Neural progenitor cell (in vitro differentiated cells): Measurements from ENCODE around the gene HS3ST4. TPM values are rescaled to one million over a fixed set of nuclear protein-coding genes. Genes with fewer than 3 reads are reported as not detected.

Experiments used
- DNase-seq: peaks from one replicate; pipeline ENCODE4 v3.0.0-alpha.2; 2016; ENCODE audit warnings: low spot score
- H2AFZ ChIP-seq: fragments of 200-600 bp; sonication (generic); replicated peaks from 2 replicates; pipeline ENCODE4 v1.6.1; 2016; ENCODE audit warnings: antibody characterized with exemption
- H3F3A ChIP-seq: fragments of 200-600 bp; sonication (generic); 2 replicates; pipeline ENCODE4 v1.6.1; 2016; ENCODE audit warnings: antibody characterized with exemption, low read depth
- H3K27ac ChIP-seq: fragments of 200-600 bp; sonication (generic); 2 replicates; pipeline ENCODE4 v1.5.1; 2016; ENCODE audit warnings: mild to moderate bottlenecking
- H3K27me3 ChIP-seq: fragments of 200-600 bp; sonication (generic); 2 replicates; pipeline ENCODE4 v1.6.1; 2016; ENCODE audit warnings: mild to moderate bottlenecking, moderate library complexity
- H3K36me3 ChIP-seq: fragments of 200-600 bp; sonication (generic); 2 replicates; pipeline ENCODE4 v1.5.1; 2016
- H3K4me1 ChIP-seq: fragments of 200-600 bp; sonication (generic); 2 replicates; pipeline ENCODE4 v1.6.1; 2016; ENCODE audit warnings: mixed run types
- H3K4me2 ChIP-seq: fragments of 200-600 bp; sonication (generic); 2 replicates; pipeline ENCODE4 v1.6.1; 2016
- H3K4me3 ChIP-seq: fragments of 200-600 bp; sonication (generic); 2 replicates; pipeline ENCODE4 v1.5.1; 2016
- H3K79me2 ChIP-seq: fragments of 200-600 bp; sonication (generic); 2 replicates; pipeline ENCODE4 v1.6.1; 2016; ENCODE audit warnings: low read depth
- H3K9ac ChIP-seq: fragments of 200-600 bp; sonication (generic); 2 replicates; pipeline ENCODE4 v1.6.1; 2016
- H3K9me3 ChIP-seq: fragments of 200-600 bp; sonication (generic); 2 replicates; pipeline ENCODE4 v1.5.1; 2016; ENCODE audit warnings: low read depth
- H4K20me1 ChIP-seq: fragments of 200-600 bp; sonication (generic); 2 replicates; pipeline ENCODE4 v1.6.1; 2016; ENCODE audit warnings: low read depth
- H3K27ac Mint-ChIP-seq: 3 replicates; pipeline ENCODE4 v1.8.0; 2021; ENCODE audit warnings: mixed read lengths
- H3K27me3 Mint-ChIP-seq: 2 replicates; pipeline ENCODE4 v1.8.0; 2022; ENCODE audit warnings: low read depth, mild to moderate bottlenecking, inconsistent platforms, moderate library complexity, mixed read lengths; ENCODE audit not compliant: insufficient read depth
- H3K36me3 Mint-ChIP-seq: 3 replicates; pipeline ENCODE4 v1.8.0; 2021; ENCODE audit warnings: mixed read lengths
- H3K4me1 Mint-ChIP-seq: 3 replicates; pipeline ENCODE4 v1.8.0; 2021; ENCODE audit warnings: mixed read lengths
- H3K4me3 Mint-ChIP-seq: 3 replicates; pipeline ENCODE4 v1.8.0; 2021; ENCODE audit warnings: mild to moderate bottlenecking, moderate library complexity, mixed read lengths
- H3K9me3 Mint-ChIP-seq: 3 replicates; pipeline ENCODE4 v1.8.0; 2020; ENCODE audit warnings: mixed read lengths
- CTCF ChIP-seq: fragments of 200-600 bp; sonication (generic); IDR thresholded peaks from 2 replicates; pipeline ENCODE4 v1.5.1; 2017; ENCODE audit warnings: antibody characterized with exemption, mild to moderate bottlenecking
- EZH2 ChIP-seq: fragments of 200-600 bp; sonication (generic); IDR thresholded peaks from 2 replicates; pipeline ENCODE4 v1.6.1; 2017; ENCODE audit warnings: antibody characterized with exemption, mild to moderate bottlenecking, moderate library complexity
- EZH2phosphoT487 ChIP-seq: fragments of 200-600 bp; sonication (generic); IDR thresholded peaks from 2 replicates; pipeline ENCODE4 v1.6.1; 2017; ENCODE audit warnings: antibody characterized with exemption
- total RNA-seq: library from RNA; depleted of rRNA; stranded (reverse); fragments of >200 nt; gene quantifications from 2 replicates; pipeline ENCODE4 v1.2.3, GENCODE V29; 2015; ENCODE audit warnings: low replicate concordance

The HS3ST4 gene
- total RNA-seq, 1 donor from 2014 or later = 2.5 TPM

- Histone ChIP-seq H4K20me1 (no peaks in the 10 kb centered on the region), H3F3A (no peaks in the 10 kb centered on the region), H3K4me3 (no peak overlapping the region), H2AFZ (no peak overlapping the region), H3K4me1 (no peaks in the 10 kb centered on the region), H3K36me3 (no peaks in the 10 kb centered on the region), H3K9ac (no peak overlapping the region), H3K9me3 (no peaks in the 10 kb centered on the region), H3K27me3 (no peaks in the 10 kb centered on the region), H3K4me2 (no peak overlapping the region), H3K79me2 (no peaks in the 10 kb centered on the region), H3K27ac (no peak overlapping the region)
- Mint-ChIP-seq H3K4me1 (no peaks in the 10 kb centered on the region), H3K27ac (no peak overlapping the region), H3K36me3 (no peaks in the 10 kb centered on the region), H3K9me3 (no peaks in the 10 kb centered on the region), H3K4me3 (no peak overlapping the region), H3K27me3 (no peaks in the 10 kb centered on the region)
- DNase-seq = no peak
- TF ChIP-seq EZH2 = no peak
- no peak for TF ChIP-seq EZH2phosphoT487
- no peak for TF ChIP-seq CTCF
These were observed 126.1 kb downstream of the HS3ST4 start for GRCh38 chr16:25817876-25818275.

GRCh38 chr16:25823891-25824290 is 132.1 kb downstream of the HS3ST4 start:
- Histone ChIP-seq H3F3A (no peaks in the 10 kb centered on the region), H3K9me3 (no peaks in the 10 kb centered on the region), H3K4me2 (no peak overlapping the region), H3K9ac (no peak overlapping the region), H4K20me1 (no peaks in the 10 kb centered on the region), H3K36me3 (no peaks in the 10 kb centered on the region), H2AFZ (no peak overlapping the region), H3K27me3 (no peaks in the 10 kb centered on the region), H3K27ac (no peak overlapping the region), H3K4me3 (no peak overlapping the region), H3K4me1 (no peaks in the 10 kb centered on the region), H3K79me2 (no peaks in the 10 kb centered on the region)
- no peaks in the 10 kb centered on the region for H3K27me3 Mint-ChIP-seq
- H3K36me3 Mint-ChIP-seq = peaks cover 2% of the 10 kb centered on the region
- no peaks in the 10 kb centered on the region for H3K4me1 Mint-ChIP-seq
- no peak overlapping the region for H3K4me3 Mint-ChIP-seq
- no peak overlapping the region for H3K27ac Mint-ChIP-seq
- DNase-seq = no peak
- TF ChIP-seq EZH2phosphoT487 (no peak), CTCF (no peak), EZH2 (no peak)
- H3K9me3 Mint-ChIP-seq = peaks cover 12% of the 10 kb centered on the region

GRCh38 chr16:25827709-25828108 is 135.9 kb downstream of the HS3ST4 start:
- TF ChIP-seq CTCF (no peak), EZH2 (no peak), EZH2phosphoT487 (no peak)
- Histone ChIP-seq H2AFZ (no peak overlapping the region), H3K36me3 (no peaks in the 10 kb centered on the region), H3K9ac (no peak overlapping the region), H4K20me1 (no peaks in the 10 kb centered on the region), H3K9me3 (no peaks in the 10 kb centered on the region), H3K79me2 (no peaks in the 10 kb centered on the region), H3F3A (no peaks in the 10 kb centered on the region), H3K27me3 (no peaks in the 10 kb centered on the region), H3K27ac (no peak overlapping the region), H3K4me3 (no peak overlapping the region), H3K4me1 (no peaks in the 10 kb centered on the region), H3K4me2 (no peak overlapping the region)
- Mint-ChIP-seq H3K4me1 (no peaks in the 10 kb centered on the region), H3K9me3 (peaks cover 23% of the 10 kb centered on the region), H3K4me3 (no peak overlapping the region), H3K36me3 (peaks cover 7% of the 10 kb centered on the region), H3K27ac (no peak overlapping the region), H3K27me3 (peaks cover 2% of the 10 kb centered on the region)
- DNase-seq = no peak

GRCh38 chr16:25828510-25828909 is 136.8 kb downstream of the HS3ST4 start:
- no peaks in the 10 kb centered on the region for H3K4me1 Mint-ChIP-seq
- Histone ChIP-seq H3K9ac (no peak overlapping the region), H3K4me3 (no peak overlapping the region), H3K79me2 (no peaks in the 10 kb centered on the region), H3K36me3 (no peaks in the 10 kb centered on the region), H3K27me3 (no peaks in the 10 kb centered on the region), H2AFZ (no peak overlapping the region), H3K9me3 (no peaks in the 10 kb centered on the region), H3F3A (no peaks in the 10 kb centered on the region), H4K20me1 (no peaks in the 10 kb centered on the region), H3K27ac (no peak overlapping the region), H3K4me2 (no peak overlapping the region), H3K4me1 (no peaks in the 10 kb centered on the region)
- no peak overlapping the region for H3K4me3 Mint-ChIP-seq
- peaks cover 7% of the 10 kb centered on the region for H3K36me3 Mint-ChIP-seq
- peaks cover 23% of the 10 kb centered on the region for H3K9me3 Mint-ChIP-seq
- peaks cover 2% of the 10 kb centered on the region for H3K27me3 Mint-ChIP-seq
- TF ChIP-seq EZH2 (no peak), CTCF (no peak), EZH2phosphoT487 (no peak)
- DNase-seq = no peak
- no peak overlapping the region for H3K27ac Mint-ChIP-seq
